Transverse colon (tissue), 3 donors: ENCODE results near the gene DTNA.

Experiments used
- EP300 ChIP-seq: sonication (generic); formaldehyde crosslinking; IDR thresholded peaks from one replicate; pipeline ENCODE4 v1.6.1; 2017; ENCODE audit warnings: antibody characterized with exemption, low read depth
- POLR2A ChIP-seq: fragments of 450-650 bp; IDR thresholded peaks from one replicate; pipeline ENCODE4 v1.6.1; 2016; ENCODE audit warnings: antibody characterized with exemption, mild to moderate bottlenecking, moderate library complexity
- TF ChIP-seq, protein P1 (sequence below), 5 experiments: fragments of 200-600 bp in 3 of 5; fragments of 450-650 bp in 2 of 5; sonication (generic) in 3 of 5; IDR thresholded peaks; 1 replicate in 2 of 5; 2 replicates in 3 of 5; pipeline ENCODE4 v1.5.1; 2016 to 2017; ENCODE audit warnings: antibody characterized with exemption in 5 of 5, inconsistent platforms in 3 of 5, mild to moderate bottlenecking in 2 of 5, moderate library complexity in 1 of 5

DNA sequence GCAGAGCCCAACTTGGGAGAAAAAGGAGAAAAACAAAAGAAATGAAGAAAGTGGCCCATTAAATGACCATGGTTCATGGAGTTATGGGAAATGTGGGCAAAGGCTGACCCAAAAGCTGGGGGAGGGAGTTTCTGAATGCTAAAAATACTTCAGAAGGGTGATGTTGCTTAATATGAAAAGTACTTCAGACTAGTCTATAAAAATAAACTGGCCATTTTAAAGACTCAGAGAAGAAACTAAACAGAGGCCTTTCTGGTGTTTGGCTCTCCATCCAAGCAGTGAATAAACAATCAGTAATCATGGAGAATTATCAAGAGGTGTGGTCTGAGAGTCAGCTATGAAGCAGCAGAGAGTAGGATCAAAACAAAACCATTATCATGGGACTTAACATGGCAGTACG lies 170.3 kb downstream of the DTNA start:
- TF ChIP-seq, protein P1, sequence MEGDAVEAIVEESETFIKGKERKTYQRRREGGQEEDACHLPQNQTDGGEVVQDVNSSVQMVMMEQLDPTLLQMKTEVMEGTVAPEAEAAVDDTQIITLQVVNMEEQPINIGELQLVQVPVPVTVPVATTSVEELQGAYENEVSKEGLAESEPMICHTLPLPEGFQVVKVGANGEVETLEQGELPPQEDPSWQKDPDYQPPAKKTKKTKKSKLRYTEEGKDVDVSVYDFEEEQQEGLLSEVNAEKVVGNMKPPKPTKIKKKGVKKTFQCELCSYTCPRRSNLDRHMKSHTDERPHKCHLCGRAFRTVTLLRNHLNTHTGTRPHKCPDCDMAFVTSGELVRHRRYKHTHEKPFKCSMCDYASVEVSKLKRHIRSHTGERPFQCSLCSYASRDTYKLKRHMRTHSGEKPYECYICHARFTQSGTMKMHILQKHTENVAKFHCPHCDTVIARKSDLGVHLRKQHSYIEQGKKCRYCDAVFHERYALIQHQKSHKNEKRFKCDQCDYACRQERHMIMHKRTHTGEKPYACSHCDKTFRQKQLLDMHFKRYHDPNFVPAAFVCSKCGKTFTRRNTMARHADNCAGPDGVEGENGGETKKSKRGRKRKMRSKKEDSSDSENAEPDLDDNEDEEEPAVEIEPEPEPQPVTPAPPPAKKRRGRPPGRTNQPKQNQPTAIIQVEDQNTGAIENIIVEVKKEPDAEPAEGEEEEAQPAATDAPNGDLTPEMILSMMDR (IDR thresholded peaks at IDR 0.05): no peak
- TF ChIP-seq EP300 (no peak), POLR2A (no peak)
